Head of caudate nucleus (tissue), 42 donors: ENCODE results near the gene TGM2.
A peak's percentile ranks its signal among the peaks of the same experiment; 100 is the strongest.

Experiments used
- DNase-seq, 42 donors: peaks; one replicate each; pipeline versions ENCODE4 v3.0.0 to v3.0.0-alpha.2; 2020 to 2021; ENCODE audit warnings: mixed read lengths in 7 of 42
- intact Hi-C: fragments of 100-400 bp; cut with DNase I; formaldehyde crosslinking; loops from one replicate; pipeline ENCODE4 v1.15.0; 2022

Gene TGM2

DNA sequence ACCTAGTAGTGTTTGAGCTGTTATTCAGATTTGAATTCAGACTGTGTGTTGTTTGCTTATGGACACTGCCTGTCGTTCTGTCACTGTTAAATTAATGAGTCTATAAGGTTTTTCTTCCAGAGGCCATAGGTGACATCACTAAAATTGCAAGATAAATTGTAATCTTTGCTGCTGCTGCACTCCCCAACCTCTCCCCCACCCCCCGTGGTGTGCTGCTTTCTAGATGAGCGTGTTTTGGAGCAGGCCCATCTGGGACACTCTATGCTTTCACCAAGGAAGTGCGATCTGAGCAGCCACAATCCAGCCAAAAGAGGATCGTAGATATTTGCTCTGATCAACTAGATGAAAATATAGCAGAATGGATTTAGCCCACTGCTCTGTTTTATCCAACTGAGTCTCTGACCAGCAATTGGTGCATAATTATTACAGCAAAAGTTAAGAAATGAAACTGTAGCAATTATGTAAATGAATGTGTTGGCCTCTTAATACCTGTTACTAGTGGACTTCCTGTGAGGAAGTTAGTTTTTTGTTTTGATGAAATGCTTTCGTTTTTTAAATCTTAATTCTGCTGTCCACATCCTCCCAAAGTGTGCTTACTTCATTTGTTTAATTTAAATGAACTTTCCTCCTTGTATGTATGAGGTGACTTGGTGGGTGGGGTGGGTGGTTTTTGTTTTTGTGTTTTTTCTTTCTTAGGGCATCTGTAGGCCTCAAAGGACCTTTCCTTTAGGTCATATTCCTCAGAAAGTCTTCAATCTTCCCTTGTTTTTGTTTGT is 73.4 kb downstream of the TGM2 start:
- intact Hi-C loops = no loop called here
- peak in 3 of 42 donors; percentile 8 to 53 (median 28) for DNase-seq

DNA sequence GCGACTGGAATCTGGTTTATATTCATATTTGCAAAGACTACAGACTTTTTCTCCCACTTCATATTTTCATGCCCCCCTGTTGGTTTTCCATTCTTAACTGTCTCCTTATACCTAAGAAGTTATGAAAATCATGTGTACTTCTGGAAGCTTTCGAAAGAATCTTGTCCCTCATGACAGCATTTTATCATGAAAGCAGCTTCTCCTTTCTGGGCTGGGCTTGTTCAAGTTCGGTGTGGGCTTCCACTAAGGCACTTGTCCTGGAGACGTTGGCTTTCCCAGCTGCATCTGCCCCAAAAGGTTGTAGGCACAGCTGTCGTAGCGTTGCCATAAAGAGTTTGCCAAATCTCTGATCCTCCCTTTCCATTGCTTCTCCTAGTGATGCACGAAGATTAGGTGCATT is 75.0 kb downstream of the TGM2 start:
- intact Hi-C loops = no loop called here
- DNase-seq = no peak

DNA sequence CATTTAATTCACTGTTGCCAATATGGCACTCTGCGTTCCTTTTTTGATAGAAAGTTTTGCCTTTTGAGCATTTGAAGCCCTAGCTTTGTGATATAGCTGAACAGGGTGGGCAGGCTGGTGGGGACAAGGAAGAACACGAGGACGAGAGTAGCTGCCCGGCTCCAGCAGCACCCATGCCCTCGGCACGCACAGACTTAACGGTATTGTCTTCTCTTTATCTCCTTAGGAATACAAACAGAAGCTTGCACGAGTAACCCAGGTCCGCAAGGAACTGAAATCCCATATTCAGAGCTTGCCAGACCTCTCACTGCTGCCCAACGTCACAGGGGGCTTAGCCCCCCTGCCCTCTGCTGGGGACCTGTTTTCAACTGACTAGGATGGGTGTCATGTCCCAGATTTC is 75.6 kb downstream of the TGM2 start:
- intact Hi-C loops = no loop called here
- no peak for DNase-seq

DNA sequence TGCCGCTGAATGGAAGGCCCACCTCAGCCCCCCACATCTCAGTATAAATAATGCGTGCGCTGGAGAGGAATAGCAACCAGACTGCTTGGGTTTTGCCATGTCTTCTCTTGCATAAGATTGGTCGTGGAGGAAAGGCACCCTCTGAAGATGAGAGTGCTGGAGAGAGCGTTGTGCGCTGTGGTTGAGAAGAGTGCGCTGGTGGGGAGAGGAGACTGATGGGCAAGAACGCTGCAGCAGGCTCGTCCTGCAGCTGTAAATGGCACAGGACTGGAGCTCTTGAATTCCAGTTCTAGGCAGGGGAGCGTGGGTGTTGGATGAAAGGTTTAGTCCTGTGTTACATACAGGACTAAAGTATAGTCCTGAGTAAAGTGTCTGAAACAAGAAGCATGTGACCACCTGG is 80.0 kb downstream of the TGM2 start:
- no peak for DNase-seq
- intact Hi-C loops = no loop called here

DNA sequence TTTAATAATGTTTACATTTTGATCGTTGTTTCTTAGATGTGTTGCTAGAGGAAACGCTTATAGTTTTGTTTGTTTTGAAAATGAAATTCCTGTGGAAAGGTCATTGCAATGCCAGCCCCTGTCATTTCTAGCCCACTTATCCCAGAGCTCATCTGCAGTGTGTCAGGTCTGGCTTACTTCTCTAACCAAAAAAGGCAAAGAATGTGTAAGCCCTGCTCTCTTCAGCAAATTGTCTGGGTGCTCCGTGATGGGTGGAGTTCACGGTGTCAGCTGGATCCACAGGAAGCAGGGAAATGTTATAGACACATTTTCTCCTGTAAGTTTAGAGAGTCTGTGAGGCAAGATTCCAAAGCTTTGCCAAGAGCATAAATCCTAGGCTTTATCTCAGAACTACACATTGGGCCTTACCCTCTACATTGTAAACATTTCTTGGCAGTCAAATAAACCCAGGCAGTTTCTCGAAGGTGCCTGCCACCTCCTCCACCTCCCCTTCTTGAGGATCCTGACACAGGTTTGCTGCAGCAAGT is 80.6 kb downstream of the TGM2 start:
- intact Hi-C loops = no loop called here
- DNase-seq = peak in 7 of 42 donors; percentile 9 to 49 (median 30)

DNA sequence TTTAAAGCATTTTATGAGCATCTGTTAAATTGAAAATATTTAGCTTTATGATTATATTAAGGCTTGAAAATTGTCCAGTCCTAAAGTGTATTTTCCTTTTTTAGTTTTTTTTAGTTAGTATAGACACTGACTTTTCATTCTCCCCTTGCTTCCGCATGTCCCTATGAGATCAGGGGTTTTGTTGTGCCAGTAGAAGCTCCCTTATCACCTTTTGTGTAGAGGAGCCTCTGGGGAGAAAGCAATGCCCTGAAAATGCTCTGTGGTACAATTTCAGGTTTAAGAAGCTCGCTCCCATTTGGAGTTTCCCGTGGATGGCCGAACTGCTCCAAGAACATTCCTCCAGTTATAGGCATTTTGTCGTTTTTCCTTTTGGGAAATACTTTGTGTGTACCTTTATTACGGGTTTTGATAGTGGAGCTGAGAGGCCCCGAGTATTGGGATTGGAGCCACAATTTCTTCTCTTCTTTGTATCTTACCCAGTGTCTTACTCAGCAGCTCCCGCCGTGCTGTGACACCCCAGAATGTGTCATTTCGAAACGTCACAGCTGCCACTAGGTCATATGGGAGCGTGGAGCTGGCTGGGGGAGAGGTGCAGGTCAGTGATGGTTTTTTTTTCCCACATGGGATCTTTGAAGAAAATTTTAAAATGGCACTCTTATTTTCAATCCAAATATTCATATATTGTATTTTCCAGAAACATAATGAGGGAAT is 81.6 kb downstream of the TGM2 start:
- DNase-seq = no peak
- intact Hi-C loops = no loop called here

DNA sequence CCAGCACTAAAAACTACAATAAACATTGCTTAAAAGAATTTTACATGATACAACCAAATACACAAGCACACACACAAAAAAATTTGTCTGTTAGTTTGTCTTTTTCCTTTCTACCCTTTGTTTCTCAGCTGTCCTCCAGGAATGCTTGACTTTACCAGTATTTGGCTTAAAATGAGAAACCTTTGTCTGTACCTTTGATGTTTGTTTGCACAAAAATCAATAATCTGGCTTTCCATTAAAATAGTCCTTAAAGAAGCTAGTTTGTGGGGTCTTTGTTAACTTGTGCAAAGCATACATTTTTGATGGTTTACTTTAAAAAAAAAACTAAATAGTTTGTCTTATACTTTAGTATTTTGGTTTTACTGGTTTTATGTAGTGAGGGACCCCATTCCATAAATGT is 82.2 kb downstream of the TGM2 start:
- no peak for DNase-seq
- intact Hi-C loops = no loop called here

DNA sequence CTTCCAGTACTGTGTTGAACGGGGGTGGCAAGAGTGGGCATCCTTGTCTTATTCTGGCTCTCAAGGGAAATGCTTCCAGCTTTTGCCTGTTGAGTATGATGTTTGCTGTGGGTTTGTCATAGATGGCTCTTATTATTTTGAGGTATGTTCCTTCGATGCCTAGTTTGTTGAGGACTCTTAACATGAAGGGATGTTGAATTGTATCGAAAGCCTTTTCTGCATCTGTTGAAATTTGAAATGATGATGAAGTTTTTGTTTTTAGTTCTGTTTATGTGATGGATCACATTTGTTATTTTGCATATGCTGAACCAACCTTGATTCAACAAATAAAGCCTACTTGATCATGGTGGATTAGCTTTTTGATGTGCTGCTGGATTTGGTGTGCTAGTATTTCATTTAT is 83.5 kb downstream of the TGM2 start:
- DNase-seq = no peak
- intact Hi-C loops = no loop called here

DNA sequence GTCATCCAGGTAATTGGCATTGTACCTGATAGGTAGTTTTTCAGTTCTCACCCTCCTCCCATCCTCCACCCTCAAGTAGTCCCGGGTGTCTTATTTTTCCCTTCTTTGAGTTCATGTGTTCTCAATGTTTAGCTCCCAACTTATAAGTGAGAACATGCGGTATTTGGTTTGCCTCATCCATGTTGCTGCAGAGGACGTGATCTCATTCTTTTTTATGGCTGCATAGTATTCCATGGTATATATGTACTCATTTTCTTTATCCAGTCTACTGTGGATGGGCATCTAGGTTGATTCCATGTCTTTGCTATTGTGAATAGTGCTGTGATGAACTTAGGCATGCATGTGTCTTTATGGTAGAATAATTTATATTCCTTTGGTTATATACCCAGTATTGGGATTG is 85.7 kb downstream of the TGM2 start:
- intact Hi-C loops = no loop called here
- DNase-seq = no peak

DNA sequence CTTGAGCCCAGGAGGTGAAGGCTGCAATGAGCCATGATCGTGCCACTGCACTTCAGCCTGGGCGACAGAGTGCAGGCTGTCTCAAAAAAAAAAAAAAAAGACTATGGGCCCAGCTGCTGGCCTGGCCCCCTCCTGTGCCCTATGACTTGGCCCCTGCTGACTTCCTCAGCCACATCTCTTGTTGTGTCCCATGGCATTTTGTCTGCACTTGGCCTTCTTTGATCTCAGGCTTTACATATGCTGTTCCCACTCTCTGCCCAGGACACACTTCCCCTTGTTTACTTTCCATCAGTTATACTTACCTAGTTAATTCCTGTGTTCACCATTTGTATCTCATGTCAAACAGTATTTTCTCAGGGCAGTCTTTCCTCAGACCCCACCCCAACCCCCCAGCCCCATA is 87.0 kb downstream of the TGM2 start:
- DNase-seq = no peak
- intact Hi-C loops = no loop called here
